Measurements from ENCODE around the gene TJP3. TPM values are rescaled to one million over a fixed set of nuclear protein-coding genes. Genes with fewer than 3 reads are reported as not detected.
"Not testable (repeated sequence)": the region's sequence is repeated elsewhere in the genome, so short reads cannot be mapped to it uniquely, and the experiment has no call there.

TJP3 gene
- total RNA-seq, 4 donors from 2014 or later, result 0.60 to 1.2 (median 0.88) TPM; not detected in 1

- DNase-seq (ENCODE audit: low spot score), result no peak
- TF ChIP-seq, protein P1, sequence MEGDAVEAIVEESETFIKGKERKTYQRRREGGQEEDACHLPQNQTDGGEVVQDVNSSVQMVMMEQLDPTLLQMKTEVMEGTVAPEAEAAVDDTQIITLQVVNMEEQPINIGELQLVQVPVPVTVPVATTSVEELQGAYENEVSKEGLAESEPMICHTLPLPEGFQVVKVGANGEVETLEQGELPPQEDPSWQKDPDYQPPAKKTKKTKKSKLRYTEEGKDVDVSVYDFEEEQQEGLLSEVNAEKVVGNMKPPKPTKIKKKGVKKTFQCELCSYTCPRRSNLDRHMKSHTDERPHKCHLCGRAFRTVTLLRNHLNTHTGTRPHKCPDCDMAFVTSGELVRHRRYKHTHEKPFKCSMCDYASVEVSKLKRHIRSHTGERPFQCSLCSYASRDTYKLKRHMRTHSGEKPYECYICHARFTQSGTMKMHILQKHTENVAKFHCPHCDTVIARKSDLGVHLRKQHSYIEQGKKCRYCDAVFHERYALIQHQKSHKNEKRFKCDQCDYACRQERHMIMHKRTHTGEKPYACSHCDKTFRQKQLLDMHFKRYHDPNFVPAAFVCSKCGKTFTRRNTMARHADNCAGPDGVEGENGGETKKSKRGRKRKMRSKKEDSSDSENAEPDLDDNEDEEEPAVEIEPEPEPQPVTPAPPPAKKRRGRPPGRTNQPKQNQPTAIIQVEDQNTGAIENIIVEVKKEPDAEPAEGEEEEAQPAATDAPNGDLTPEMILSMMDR (IDR thresholded peaks at IDR 0.05), result no peak
- no peak for ATAC-seq (ENCODE audit: low FRiP score)
Observed at GRCh38 chr19:3750211-3750610, 42.0 kb downstream of the TJP3 start.

DNA sequence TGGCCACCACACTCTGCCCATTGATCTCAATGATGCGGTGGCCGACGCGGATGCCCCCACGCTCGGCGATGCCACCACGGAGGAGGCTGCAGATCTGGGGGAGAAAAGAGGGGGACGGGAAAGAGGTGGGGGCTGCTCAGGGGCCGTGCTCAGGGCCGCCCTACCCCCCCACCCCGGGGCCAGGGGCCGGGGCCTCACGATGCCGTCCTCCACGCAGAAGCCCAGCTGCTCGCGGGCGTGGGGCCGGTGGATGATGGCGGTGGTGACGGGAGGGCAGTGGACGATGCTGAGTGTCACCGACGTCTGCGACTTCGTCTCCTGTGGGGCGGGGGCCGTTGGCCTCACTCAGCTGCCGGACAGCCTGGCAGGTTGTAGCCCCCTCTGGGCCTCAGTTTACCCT lies 43.1 kb downstream of the TJP3 start:
- ATAC-seq (ENCODE audit: low FRiP score), result no peak
- TF ChIP-seq, protein P1 (IDR thresholded peaks at IDR 0.05), result no peak
- no peak for DNase-seq (ENCODE audit: low spot score)

- DNase-seq (ENCODE audit: low spot score) (no peak), ATAC-seq (ENCODE audit: low FRiP score) (no peak)
- TF ChIP-seq, protein P1 (IDR thresholded peaks at IDR 0.05), result no peak
Observed at GRCh38 chr19:3752492-3752891, 44.3 kb downstream of the TJP3 start.

GRCh38 chr19:3753631-3754410 lies 45.6 kb downstream of the TJP3 start:
- ATAC-seq (ENCODE audit: low FRiP score), result no peak
- TF ChIP-seq, protein P1 (IDR thresholded peaks at IDR 0.05), result no peak
- no peak for DNase-seq (ENCODE audit: low spot score)

DNA sequence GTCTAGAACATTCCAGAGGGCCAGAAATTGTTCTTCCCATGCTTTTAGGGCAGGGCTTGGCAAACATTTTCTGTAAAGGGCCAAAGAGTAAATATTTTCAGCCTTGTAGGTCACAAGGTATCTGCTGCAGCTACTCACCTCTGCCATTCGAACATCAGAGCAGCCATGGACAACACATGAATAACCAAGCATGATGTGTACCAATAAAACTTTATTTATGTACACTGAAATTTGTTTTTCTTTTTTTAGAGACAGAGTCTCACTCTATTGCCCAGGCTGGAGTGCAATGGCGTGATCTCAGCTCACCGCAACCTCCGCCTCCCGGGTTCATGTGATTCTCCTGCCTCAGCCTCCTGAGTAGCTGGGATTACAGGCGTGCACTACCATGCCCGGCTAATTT lies 49.5 kb downstream of the TJP3 start:
- not testable (repeated sequence) for DNase-seq (ENCODE audit: low spot score); ATAC-seq (ENCODE audit: low FRiP score)

DNA sequence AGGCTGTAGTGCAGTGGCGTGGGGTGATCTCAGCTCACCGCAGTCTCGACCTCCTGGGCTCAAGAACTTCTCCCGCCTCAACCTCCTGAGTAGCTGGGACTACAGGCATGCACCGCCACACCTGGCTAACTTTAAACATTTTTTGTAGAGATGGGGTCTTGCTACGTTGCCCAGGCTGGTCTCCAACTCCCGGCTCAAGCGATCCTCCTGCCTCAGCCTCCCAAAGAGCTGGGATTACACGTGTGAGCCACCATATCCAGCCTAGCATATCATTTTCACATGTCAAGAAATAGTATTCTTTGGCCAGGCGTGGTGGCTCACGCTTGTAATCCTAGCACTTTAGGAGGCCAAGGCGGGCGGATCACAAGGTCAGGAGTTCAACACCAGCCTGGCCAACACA lies 50.1 kb downstream of the TJP3 start:
- not testable (repeated sequence) for ATAC-seq (ENCODE audit: low FRiP score); DNase-seq (ENCODE audit: low spot score)

DNA sequence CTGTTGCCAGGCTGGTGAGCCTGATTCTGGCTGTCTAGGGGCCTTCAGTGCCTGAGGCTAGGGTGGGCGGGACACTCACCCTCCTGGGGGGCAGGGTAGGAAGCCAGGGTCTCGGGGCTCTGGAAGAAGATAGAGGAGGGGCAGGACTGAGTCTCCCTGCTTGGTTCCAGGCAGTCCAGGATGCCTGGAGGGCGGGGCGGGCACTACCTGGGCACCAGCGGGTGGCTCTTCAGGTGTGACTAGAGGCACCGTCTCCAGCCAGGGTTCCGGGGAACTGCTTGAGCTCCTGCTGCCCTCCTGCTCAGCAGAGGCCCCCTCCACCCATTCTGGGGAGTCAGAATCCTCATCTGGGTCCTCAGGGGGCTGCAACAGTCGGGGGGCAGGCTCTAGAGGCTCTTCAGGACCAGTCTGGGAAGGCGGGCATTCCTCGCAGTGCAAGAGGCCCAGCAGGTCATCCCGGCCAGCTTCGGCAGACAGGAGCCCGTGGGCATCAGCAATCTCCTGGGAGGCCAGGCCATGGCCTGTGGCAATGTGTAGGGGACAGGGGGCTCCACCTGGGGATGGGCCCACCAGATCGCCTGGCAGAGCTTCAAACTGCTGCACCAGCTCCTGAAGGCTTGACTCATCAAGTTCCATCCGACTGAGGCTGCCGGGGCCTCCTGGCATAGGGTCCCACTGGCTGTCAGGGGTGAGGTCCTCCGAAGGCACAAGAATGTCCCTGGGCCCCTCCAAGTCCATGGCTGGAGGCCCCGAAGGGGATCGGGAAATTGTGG lies 51.5 kb downstream of the TJP3 start:
- TF ChIP-seq, protein P1 (IDR thresholded peaks at IDR 0.05), result no peak
- no peak for DNase-seq (ENCODE audit: low spot score)
- no peak for ATAC-seq (ENCODE audit: low FRiP score)

- TF ChIP-seq, protein P1 (IDR thresholded peaks at IDR 0.05), result no peak
- DNase-seq (ENCODE audit: low spot score) (no peak), ATAC-seq (ENCODE audit: low FRiP score) (no peak)
Observed at GRCh38 chr19:3760871-3761361, 52.7 kb downstream of the TJP3 start.

Data from omental fat pad (tissue), 4 donors.